Cardiac muscle cell (in vitro differentiated cells and primary cell): ENCODE results near the gene HSD3B7. TPM values are rescaled to one million over a fixed set of nuclear protein-coding genes. Genes with fewer than 3 reads are reported as not detected.

Experiments used
- DNase-seq, 2 donors: peaks; one replicate each; pipeline versions ENCODE4 v3.0.0 to v3.0.0-alpha.2; 2010 to 2017; ENCODE audit warnings: low read depth in 1 of 2, low spot score in 1 of 2
- H3K27ac ChIP-seq: fragments of 200-600 bp; sonication (generic); 2 replicates; pipeline ENCODE4 v1.5.1; 2016
- H3K27me3 ChIP-seq: fragments of 200-600 bp; sonication (generic); 2 replicates; pipeline ENCODE4 v1.6.0; 2016; ENCODE audit warnings: control low read depth
- H3K36me3 ChIP-seq: fragments of 200-600 bp; sonication (generic); 2 replicates; pipeline ENCODE4 v1.5.1; 2016; ENCODE audit warnings: control low read depth
- H3K4me1 ChIP-seq: fragments of 200-600 bp; sonication (generic); 2 replicates; pipeline ENCODE4 v1.8.1; 2017; ENCODE audit warnings: low read depth, mild to moderate bottlenecking, mixed run types
- H3K4me3 ChIP-seq: fragments of 200-600 bp; sonication (generic); 2 replicates; pipeline ENCODE4 v1.5.1; 2016; ENCODE audit warnings: mild to moderate bottlenecking
- H3K9me3 ChIP-seq: fragments of 200-600 bp; sonication (generic); 2 replicates; pipeline ENCODE4 v1.5.1; 2017; ENCODE audit warnings: low read depth, mild to moderate bottlenecking, control low read depth
- CTCF ChIP-seq: IDR thresholded peaks from 2 replicates; pipeline ENCODE4 v1.5.1; 2012; ENCODE audit warnings: low read depth, mild to moderate bottlenecking, low read length
- polyA plus RNA-seq: library from polyadenylated mRNA; unstranded; fragments of >200 nt; fragmentation: Nextera tagmentation; extraction: Ambion mirVana; gene quantifications from 2 replicates; pipeline ENCODE4 v1.2.1, GENCODE V29; 2016
- total RNA-seq: library from RNA; depleted of rRNA; stranded (reverse); fragments of >200 nt; gene quantifications from 2 replicates; pipeline ENCODE4 v1.2.3, GENCODE V29; 2016

The HSD3B7 gene
- total and polyA plus RNA-seq, 2 experiments from 2014 or later: 5.8 to 8.5 TPM

DNA sequence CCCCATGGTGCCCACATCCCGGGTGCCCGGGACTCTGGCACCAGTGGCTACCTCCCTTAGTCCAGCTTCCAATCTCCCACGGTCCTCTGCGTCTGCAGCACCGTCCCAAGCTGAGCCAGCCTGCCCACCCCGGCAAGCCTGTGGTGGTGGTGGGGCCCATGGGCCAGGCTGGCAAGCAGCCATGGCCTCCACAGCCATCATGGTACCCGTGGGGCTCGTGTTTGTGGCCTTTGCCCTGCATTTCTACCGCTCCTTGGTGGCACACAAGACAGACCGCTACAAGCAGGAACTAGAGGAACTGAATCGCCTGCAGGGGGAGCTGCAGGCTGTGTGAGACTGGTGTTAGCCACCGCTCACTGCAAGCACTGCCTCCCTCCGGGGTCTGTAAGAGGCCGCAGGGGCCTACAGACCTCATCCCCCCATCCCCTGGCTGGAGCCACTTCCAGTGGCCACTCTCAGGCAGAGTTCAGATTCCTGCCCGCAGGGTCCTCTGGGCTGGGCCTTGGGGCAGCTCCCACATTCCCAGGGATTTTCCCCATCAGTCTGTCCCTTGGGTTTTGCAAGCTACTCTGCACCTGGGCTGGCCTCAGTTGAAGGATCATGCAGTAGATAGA is 31.4 kb upstream of the HSD3B7 start:
- TF ChIP-seq CTCF: peak; percentile 75
- DNase-seq: peak; percentile 83 to 90
- H3K27me3 ChIP-seq: no peaks in the 10 kb centered on the region
- no peak overlapping the region for H3K4me3 ChIP-seq
- H3K27ac ChIP-seq: peak overlapping the region; percentile 49
- H3K9me3 ChIP-seq: no peaks in the 10 kb centered on the region
- no peaks in the 10 kb centered on the region for H3K36me3 ChIP-seq
- peaks cover 4% of the 10 kb centered on the region for H3K4me1 ChIP-seq

GRCh38 chr16:30954993-30955392 is 30.0 kb upstream of the HSD3B7 start:
- Histone ChIP-seq H3K4me3 (no peak overlapping the region), H3K27ac (no peak overlapping the region), H3K27me3 (no peaks in the 10 kb centered on the region), H3K4me1 (peaks cover 8% of the 10 kb centered on the region), H3K36me3 (peaks cover 3% of the 10 kb centered on the region), H3K9me3 (no peaks in the 10 kb centered on the region)
- DNase-seq: no peak
- TF ChIP-seq CTCF: no peak

GRCh38 chr16:30956601-30957455 is 28.2 kb upstream of the HSD3B7 start:
- DNase-seq: peak; percentile 86 to 91
- peak; percentile 39 for TF ChIP-seq CTCF
- Histone ChIP-seq H3K36me3 (peaks cover 19% of the 10 kb centered on the region), H3K27me3 (no peaks in the 10 kb centered on the region), H3K9me3 (no peaks in the 10 kb centered on the region), H3K4me3 (peak overlapping the region; percentile 68), H3K27ac (peak overlapping the region; percentile 100), H3K4me1 (peaks cover 3% of the 10 kb centered on the region)

DNA sequence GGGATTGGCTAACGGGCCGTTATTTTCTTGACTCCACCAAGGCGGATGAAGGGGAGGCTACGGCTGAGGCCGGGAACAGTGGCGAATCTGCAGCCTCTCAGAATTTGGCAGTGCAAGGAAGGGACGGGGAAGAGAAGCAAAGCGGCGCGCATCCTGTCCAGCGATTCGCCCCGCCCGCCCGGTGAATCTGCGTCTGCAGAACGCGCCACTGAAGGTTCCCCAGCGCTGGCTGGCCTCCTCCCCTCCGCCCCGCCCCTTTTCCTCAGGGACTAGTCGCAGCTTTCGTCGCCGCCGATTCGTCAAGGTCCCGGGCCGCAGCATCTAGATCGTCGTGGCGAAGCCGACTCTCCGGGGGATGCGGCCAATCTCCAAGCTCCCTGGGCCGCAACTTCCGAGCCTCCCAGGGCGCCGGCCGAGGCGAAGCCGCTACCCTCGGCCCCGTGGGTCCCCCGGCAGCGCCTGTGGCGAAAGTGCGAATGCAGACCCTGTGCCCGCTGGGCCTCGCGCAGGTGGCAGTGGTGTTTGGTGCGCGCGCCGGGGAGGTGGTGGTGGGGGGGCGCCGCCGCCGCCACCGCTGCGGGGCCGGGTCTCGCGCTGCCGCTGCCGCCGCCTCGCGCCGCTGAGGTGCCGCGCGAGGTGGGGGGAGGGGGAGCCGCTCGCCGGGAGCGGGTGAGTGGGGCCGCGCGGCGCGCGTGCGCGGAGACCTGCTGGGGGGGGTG is 27.4 kb upstream of the HSD3B7 start, which contains the start of gene SETD1A:
Gene SETD1A, plus strand, starts transcription at position 299 of the 719 bp plus-strand sequence. CDS start 978 bp downstream, outside the sequence.
- Histone ChIP-seq H3K4me1 (peaks cover 3% of the 10 kb centered on the region), H3K36me3 (peaks cover 22% of the 10 kb centered on the region), H3K4me3 (peak within 1 kb of the TSS; percentile 68), H3K27me3 (no peaks in the 10 kb centered on the region), H3K27ac (peak within 1 kb of the TSS; percentile 100), H3K9me3 (no peaks in the 10 kb centered on the region)
- TF ChIP-seq CTCF: no peak
- peak; percentile 99 for DNase-seq

- Histone ChIP-seq H3K27me3 (no peaks in the 10 kb centered on the region), H3K27ac (peak overlapping the region; percentile 100), H3K9me3 (no peaks in the 10 kb centered on the region), H3K4me3 (peak overlapping the region; percentile 68), H3K36me3 (peaks cover 30% of the 10 kb centered on the region), H3K4me1 (peaks cover 3% of the 10 kb centered on the region)
- peak; percentile 57 to 82 for DNase-seq
- TF ChIP-seq CTCF: no peak
Measured at GRCh38 chr16:30958175-30959079, 26.6 kb upstream of the HSD3B7 start.
